GM19397 (cell line): Measurements from ENCODE around the gene E2F1.
"Not testable (repeated sequence)": the region's sequence is repeated elsewhere in the genome, so short reads cannot be mapped to it uniquely, and the experiment has no call there.

Source experiments
- ATAC-seq: cut with Tn5 transposase; IDR thresholded peaks from one replicate; pipeline ENCODE4 v1.9.1; 2021; ENCODE audit warnings: mild to moderate bottlenecking, moderate library complexity; ENCODE audit not compliant: unreplicated experiment

Gene E2F1

DNA sequence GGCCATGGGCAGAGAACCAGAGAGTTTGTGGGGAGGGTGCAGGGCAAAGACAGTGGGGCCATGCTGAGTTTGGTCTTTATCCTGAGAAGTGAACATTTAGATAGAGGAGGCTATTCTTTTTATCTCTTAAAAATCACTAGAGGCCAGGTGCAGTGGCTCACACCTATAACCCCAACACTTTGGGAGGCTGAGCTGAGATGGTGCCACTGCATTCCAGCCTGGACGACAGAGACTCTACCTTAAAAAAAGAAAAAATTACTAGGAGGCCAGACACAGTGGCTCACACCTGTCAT lies 25.2 kb upstream of the E2F1 start:
- ATAC-seq, result no peak

DNA sequence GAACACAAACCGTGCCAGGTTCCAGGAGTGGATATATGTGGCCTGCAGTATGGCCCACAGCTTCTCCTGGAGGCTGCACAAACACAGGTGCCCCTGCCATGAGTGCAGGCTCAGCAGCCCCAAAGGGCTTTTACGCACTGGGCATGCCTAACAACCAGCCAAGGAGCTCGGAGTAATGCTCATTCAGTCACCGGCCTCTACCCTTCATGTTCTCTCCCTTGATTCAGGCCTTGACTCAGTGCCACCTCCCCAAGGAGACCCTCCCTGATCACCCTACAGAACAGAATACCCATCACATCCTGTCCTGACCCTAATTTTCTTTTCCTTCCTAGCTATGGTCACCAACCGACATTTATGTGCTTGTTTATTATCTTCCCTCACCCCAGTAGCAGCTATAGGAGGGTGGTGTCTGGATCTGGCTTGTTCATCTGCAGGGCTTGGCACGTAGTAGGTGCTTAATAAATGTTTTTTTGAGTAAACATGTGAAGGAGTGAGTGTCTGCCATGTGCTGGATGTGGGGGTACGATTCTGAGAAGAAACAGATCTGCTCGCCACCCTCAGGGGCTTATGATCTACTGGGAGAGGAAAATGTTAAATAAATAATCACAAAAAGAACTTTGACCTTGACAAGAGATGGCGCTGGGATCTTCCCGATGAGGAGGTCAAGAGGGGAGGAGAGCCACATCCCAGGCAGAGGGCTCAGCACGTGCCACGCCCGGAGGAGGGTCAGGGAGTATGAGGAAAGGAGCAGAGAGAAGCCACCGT lies 24.7 kb upstream of the E2F1 start:
- no peak for ATAC-seq

DNA sequence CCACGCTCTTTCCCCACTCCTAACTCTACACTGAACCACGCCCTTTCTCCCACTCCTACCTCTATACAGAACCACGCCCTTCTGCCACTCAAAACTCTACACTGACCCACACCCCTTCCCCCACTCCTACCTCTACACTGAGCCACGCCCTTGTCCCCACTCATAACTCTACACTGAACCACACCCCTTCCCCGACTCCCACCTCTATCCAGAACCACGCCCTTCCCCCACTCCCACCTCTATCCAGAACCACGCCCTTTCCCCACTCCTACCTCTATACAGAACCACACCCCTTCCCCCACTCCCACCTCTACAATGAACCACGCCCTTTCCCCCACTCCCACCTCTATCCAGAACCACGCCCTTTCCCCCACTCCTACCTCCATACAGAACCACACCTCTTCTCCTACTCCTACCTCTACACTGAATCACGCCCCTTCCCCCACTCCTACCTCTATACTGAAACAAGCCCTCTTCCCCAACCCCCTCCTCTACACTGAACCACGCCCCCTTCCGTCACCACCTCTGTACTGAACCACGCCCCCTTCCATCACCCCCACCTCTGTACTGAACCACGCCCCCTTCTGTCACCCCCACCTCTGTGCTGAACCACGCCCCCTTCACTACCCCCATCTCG lies 23.8 kb upstream of the E2F1 start:
- no peak for ATAC-seq

DNA sequence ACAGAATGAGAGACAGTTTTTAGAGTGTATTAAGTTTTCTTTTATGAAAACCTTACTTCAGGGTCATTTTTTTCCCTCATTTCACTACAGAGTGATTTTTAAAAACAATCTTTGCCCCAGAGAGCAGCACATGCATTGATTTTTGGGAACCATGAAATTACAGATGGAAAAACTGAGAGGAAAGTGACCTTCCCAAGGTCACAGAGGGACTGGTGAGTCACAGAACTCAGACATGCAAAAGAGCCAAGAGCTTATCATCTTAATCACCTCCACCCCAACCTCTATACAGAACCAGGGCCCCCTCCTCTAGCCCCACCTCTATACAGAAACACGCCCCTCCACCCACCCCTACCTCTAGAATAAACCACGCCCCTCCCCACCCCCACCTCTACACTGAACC lies 23.2 kb upstream of the E2F1 start:
- ATAC-seq, result no peak

DNA sequence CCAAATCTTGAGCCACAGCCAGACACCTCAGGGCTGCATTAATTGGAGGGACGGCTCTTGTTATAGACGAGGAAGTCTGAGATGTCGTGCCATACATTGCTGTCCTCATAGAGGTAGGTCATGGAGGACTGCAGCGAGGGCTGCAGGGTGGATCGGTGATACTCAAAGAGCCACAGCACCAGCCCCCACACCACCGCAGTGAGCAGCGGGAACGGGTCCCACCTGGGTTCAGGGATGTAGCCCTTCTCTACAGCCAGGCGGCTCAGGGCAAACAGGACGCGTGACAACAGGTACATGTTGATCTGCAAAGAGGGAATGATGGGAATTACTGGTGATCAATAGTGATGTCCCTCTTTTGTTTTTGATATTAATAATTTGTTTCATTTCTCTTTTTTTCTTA lies 21.5 kb upstream of the E2F1 start:
- ATAC-seq, result no peak

DNA sequence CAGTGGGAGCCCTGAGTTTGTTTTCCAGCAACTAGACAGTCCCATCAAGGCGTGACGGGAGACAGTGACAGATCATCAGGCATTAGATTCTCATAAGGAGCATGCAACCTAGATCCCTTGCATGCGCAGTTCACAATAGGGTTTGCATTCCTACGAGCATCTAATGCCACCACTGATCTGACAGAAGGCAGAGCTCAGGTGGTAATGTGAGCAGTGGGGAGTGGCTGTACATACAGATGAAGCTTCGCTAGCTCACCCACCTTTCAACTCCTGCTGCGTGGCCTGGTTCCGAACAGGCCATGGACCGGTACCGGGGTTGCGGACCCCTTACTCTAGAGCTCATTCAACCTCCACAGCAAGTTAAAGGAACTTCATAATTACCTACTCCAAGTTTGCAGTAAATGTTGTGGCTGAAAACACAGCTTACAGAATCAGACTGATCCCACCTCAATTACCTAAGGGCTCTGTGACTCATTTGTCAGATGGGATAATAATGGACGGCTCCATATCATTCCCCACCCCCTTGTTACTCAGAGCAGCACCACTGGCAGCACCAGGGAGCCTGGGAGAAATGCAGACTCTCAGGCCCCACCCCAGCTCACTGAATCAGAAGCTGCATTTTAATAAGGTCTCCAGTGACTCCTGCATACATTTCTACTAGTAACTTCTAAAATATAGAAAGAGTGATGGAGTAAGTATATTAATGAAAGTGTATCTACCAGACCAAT lies 18.2 kb upstream of the E2F1 start:
- no peak for ATAC-seq

DNA sequence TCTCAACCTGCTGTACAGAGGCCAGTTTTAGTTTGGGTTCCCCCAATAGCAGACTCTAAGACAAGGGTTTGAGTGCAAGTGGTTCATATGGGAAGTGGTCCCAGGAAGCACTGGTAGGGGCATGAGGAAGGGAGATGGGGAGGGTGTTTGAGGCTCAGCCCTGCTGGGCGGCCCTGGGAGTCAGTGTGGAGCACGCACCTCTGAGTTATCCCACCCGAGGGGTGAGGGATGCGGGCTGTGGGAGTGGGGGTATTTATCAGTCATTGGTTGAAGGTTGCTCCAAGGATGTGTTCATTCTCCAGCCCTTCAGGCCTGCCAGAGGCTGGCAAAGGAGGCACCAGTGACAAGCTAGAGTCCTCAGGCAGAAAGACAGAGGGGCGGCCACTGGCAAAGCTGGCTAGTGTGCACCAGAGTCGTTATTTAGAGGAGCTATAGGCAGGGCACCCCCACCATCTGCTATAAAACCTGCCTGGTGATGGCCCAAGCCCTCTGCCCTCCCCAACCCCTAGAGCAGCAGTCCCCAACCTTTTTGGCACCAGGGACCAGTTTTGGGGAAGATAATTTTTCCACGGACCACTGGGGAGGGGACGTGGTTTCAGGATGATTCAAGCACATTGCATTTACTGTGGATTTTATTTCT lies 17.4 kb upstream of the E2F1 start:
- no peak for ATAC-seq

DNA sequence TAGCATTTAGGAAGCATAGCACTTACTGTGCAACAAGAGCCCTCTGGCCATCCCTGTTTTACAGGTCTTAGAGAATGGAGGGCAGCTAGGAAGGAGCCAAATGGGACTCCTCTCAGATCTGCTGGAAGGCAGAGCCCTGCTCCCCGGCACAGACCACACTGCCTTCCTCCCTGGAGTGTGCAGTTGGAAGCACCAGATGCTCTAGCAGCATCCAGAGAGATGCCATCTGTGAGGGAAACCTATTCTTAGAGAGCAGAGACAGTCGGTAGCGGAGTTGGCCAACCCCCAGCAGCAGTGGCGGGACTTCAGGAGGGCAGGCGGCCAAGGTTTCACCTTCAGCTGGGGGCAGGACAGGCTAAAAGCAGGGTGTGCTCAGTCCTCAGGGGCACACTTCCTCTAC lies 16.7 kb upstream of the E2F1 start:
- ATAC-seq, result no peak

DNA sequence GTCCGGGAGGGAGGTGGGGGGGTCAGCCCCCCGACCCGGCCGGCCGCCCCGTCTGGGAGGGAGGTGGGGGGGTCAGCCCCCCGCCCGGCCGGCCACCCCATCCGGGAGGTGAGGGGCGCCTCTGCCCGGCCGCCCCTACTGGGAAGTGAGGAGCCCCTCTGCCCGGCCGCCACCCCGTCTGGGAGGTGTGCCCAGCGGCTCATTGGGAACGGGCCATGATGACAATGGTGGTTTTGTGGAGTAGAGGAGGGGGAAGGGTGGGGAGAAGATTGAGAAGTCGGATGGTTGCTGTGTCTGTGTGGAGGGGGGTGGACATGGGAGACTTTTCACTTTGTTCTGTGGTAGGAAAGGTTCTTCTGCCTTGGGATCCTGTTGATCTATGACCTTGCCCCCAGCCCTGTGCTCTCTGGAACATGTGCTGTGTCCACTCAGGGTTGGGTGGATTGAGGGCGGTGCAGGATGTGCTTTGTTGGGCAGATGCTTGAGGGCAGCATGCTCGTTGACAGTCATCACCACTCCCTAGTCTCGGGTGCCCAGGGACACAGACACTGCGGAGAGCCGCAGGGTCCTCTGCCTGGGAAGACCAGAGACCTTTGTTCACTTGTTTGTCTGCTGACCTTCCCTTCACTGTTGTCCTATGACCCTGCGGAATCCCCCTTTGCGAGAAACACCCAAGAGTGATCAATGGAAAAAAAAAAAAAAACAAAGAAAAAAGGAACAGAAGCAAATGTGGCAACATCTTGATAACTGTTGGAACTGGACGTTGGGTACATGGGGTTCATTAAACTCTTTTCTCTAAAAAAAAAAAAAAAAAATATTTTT lies 15.7 kb upstream of the E2F1 start:
- no peak for ATAC-seq

DNA sequence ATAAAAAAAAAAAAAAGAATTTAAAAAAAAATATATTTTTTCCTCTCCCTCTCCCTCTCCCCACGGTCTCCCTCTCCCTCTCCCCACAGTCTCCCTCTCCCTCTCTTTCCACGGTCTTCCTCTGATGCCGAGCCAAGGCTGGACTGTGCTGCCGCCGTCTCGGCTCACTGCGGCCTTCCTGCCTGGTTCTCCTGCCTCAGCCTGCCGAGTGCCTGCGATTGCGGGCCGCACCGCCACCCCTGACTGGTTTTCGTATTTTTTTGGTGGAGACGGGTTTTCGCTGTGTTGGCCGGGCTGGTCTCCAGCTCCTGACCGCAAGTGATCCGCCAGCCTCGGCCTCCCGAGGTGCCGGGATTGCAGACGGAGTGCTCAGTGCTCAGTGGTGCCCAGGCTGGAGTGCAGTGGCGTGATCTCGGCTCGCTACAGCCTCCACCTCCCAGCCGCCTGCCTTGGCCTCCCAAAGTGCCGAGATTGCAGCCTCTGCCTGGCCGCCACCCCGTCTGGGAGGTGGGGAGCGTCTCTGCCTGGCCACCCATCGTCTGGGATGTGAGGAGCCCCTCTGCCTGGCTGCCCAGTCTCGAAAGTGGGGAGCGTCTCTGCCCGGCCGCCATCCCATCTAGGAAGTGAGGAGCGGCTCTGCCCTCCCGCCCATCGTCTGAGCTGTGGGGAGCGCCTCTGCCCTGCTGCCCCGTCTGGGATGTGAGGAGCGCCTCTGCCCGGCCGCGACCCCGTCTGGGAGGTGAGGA lies 14.7 kb upstream of the E2F1 start:
- ATAC-seq, result not testable (repeated sequence)

DNA sequence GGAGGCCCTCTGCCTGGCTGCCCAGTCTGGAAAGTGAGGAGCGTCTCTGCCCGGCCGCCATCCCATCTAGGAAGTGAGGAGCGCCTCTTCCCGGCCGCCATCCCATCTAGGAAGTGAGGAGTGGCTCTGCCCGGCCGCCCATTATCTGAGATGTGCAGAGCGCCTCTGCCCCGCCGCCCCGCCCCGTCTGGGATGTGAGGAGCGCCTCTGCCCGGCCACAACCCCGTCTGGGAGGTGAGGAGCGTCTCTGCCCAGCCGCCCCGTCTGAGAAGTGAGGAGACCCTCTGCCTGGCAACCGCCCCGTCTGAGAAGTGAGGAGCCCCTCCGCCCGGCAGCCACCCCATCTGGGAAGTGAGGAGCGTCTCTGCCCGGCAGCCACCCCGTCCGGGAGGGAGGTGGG lies 12.8 kb upstream of the E2F1 start:
- ATAC-seq, result not testable (repeated sequence)

DNA sequence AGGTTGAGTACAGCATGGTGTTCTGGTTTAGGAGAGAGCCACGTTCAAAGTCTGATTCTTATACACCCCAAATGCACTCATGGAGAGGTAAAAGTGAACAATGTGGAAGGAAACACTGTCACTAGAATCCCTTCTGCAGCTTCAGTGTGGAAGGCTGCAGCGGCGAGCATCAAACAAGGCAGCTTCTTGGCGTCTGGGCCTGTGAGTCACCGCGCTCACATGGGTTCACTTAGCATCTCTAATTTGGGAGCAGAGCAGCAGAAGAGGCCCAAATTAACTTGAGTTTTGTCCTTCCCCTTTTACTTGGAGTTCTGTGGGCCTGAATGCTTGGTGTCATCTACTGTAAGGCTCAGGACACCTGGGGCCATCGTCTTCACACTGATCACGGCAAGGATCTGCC lies 10.9 kb upstream of the E2F1 start:
- no peak for ATAC-seq

DNA sequence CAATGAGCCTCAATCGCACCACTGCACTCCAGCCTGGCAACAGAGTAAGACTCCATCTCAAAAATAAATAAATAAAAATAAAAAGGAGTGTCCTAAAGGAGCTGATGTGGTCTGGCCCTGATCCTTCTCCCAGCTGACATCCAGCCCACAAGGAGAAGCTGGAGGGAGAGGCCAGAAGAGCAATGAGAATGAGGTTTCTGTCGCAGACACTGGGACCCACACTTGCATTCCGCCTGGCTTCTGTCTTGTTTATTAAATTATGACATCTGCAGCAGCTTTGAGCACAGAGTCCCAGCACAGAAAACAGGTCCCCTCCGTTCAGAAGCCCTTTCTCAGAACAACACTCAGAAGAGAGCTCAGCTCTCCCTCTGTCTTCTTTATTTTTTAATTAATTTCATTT lies 10.3 kb upstream of the E2F1 start:
- ATAC-seq, result no peak

DNA sequence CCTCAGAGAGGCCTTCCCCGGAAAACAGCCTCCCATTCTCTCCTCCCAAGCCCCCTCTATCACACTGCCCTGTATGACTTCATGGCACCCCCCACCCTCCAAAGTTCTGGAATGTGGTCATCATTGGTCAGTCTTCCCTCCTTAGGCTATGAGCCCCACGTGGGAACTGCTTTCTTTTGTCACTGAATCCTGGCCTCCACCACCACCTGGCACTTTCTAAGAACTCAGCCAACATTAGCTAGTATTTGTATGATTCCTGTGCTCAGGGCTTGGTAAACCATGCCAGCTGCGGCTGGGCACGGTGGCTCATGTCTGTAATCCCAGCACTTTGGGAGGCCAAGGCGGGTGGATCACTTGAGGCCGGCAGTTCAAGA lies 8.4 kb upstream of the E2F1 start:
- no peak for ATAC-seq

DNA sequence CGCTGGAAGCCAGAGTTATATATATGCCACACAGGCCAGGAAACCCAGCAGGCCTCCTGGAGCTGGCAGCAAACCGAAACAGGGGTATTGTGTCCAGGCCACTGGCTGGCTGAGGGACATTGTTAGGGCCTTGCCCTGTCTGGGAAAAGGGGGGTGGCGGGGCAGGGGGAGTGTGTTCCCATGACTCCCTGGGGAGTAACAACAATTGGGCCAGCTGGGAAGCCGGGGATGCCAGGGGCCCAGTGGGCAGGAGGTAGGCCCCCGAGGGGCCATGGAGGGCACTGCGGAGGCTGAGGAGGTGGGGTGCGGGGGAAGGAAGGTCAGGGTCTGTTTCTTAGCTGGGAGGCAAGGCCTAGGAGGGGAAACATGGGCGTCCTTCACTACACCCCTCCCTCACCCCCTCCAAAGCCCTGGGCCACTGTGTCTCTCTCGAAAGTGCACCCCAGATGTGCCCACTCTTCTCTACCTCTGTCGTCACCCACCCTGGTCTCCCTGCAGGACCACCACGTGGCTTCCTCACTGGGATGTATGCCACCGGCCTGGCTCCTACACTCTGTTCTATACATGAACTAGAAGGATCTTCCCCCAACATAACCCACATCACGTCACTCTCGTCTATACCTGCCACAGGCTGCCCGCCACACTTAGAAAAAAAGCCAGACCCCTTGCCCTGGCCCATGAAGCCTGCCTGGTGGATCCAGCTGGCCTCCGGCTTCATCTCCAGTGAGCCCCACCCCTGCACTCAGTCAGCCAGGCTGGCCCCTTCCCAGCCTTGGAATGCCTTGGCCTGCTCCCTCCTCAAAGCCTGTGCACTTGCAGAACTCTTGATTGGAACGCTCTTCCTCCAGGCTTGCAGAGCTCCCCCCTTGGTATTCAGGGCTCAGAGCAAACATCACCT lies 7.8 kb upstream of the E2F1 start:
- ATAC-seq, result no peak

DNA sequence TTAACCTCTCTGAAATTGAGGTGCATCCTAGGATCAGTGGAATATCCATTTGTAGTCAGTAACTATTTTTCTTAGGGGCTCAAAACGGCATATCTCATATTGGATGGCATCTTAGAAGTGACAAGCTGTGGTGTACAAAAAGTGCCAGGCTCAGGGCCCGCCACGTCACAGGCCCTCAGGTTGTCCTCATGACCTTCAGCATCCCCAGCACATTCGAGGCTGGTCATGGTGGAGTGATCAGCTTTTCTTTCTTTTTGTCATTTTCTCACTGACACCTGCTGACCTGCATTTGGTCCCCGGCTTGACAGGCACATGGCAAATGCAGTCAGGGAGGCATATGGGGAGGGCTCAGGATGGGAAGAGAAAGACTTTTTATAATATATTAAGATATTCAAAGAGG lies 7.1 kb upstream of the E2F1 start:
- no peak for ATAC-seq

DNA sequence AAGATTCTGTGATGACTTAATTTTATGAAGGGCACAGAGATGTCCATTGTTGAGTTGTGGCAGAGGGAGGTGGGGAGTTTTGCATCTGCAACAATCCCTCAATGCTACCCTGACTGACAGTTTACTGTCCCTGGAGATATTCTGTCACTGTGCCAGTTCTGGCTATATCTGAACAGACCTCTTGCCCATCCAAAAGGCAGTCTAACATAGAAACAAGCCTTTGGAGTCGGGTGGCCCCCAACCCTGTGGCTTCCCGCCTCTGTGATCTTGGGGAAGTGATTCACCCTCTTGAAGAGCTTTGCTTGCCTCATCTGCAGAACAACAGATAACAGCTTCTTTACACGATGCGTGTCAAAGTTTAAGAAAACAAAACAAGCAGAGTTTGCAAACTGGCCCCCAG lies 3.8 kb upstream of the E2F1 start:
- ATAC-seq, result no peak

DNA sequence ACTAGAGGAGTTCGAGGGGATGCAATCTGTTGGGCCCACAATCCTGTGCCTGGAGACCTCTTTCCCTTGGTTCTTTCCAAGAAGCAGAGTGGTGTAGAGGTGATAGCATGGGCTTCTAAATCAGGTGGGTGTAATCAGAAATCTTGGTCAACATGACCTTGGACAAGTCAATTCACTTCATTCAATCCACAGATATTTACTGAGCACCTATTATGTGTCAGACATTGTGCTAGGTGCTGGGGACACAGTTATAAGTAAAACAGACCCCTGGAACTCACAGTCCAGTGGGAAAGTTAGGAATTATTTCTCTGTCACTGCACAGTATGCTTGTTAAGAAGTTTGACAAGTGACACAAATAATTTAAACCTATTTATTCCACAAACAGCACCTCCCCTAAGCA lies 3.3 kb upstream of the E2F1 start:
- ATAC-seq, result no peak

DNA sequence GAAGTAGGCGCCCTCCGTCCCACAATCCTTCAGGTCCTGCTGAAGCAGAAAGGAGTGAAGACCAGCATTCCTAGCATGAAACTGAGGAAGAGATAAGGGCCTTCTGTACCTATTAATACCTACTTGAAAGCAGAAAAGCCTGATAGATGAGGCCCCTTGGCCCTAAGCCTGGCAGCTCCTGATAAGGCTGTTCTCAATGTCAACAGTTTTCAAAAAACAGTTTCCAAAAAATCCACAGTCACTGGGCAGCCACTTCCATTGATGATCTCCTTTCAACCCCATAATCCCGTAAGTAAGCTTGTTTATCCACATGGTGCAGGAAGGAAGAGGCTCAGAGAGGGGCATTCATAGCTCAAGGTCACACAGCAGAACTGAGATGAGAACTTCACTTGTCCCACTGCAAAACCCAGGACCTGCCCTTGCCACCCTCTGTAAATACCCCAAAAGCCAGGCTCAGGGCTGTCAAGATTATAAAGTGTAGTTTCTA lies 2.8 kb upstream of the E2F1 start:
- ATAC-seq, result no peak
